ENCODE measurements around the gene IL17REL. TPM values are rescaled to one million over a fixed set of nuclear protein-coding genes. Genes with fewer than 3 reads are reported as not detected.

IL17REL gene
- total RNA-seq, 1 donor from 2014 or later, result not detected

DNA sequence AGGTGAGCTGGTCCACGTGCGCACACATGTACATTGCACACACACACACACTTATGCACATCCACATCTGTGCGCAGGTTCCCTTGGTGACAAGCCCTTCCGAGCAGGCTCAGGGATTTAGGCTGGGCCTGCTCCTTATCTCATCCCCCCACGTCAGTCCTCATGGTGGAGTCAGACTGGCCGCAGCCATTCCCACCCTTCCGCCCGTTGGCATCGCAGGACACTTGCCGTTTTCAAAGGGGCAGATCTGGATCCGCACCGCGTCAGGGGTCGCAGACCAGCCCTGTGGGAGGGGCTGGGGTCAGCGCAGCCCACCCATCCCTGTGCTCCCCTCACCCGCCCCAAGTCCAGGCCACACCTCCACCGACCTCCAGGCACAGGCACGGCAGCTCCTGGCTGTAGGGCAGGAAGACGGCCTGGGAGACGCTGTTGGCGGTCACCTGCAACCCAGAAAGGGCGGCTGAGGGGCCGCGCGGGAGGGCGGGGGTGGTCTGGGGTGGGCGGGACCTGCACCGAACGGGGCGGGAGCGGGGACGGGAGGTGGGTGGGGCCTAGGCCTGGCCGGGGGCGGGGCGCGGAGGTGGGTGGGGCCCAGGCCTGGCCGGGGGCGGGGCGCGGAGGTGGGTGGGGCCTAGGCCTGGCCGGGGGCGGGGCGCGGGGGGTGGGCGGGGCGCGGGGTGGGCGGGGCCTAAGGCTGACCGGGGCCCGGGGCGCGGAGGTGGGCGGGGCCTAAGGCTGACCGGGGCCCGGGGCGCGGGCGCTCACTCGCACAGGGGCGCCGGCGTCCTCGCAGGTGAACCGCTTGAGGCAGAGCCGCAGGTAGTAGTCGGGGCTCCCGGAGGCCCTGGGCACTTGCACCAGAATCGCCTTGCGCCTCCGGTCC is 13.3 kb downstream of the IL17REL start:
- Histone ChIP-seq H3K9ac (ENCODE audit: low read length) (no peak overlapping the region), H3K27me3 (ENCODE audit: insufficient read depth, low read length) (peaks cover 10% of the 10 kb centered on the region), H3K36me3 (ENCODE audit: insufficient read depth, low read length) (no peaks in the 10 kb centered on the region), H3K27ac (ENCODE audit: low read depth, low read length) (no peak overlapping the region), H3K4me2 (ENCODE audit: low read length) (peak overlapping the region; percentile 52), H4K20me1 (ENCODE audit: insufficient read depth, low read length) (no peaks in the 10 kb centered on the region), H3K4me3 (ENCODE audit: insufficient read depth, low read depth, low read length) (no peak overlapping the region), H3K4me1 (ENCODE audit: insufficient read depth, low read length) (no peaks in the 10 kb centered on the region), H3K9me3 (ENCODE audit: insufficient read depth, low read depth, low read length) (no peaks in the 10 kb centered on the region), H2AFZ (ENCODE audit: low read depth, low read length) (peak overlapping the region; percentile 56), H3K79me2 (ENCODE audit: insufficient read depth, low read length) (no peaks in the 10 kb centered on the region)
- Mint-ChIP-seq H3K4me3 (ENCODE audit: unreplicated experiment) (peak overlapping the region; percentile 45), H3K27me3 (ENCODE audit: low read depth, unreplicated experiment) (peaks cover 32% of the 10 kb centered on the region), H3K27ac (ENCODE audit: unreplicated experiment) (no peak overlapping the region), H3K9me3 (ENCODE audit: unreplicated experiment) (peaks cover 2% of the 10 kb centered on the region), H3K4me1 (ENCODE audit: low read depth, unreplicated experiment) (peaks cover 4% of the 10 kb centered on the region), H3K36me3 (ENCODE audit: low read depth, unreplicated experiment) (peaks cover 2% of the 10 kb centered on the region)
- TF ChIP-seq, protein P1, sequence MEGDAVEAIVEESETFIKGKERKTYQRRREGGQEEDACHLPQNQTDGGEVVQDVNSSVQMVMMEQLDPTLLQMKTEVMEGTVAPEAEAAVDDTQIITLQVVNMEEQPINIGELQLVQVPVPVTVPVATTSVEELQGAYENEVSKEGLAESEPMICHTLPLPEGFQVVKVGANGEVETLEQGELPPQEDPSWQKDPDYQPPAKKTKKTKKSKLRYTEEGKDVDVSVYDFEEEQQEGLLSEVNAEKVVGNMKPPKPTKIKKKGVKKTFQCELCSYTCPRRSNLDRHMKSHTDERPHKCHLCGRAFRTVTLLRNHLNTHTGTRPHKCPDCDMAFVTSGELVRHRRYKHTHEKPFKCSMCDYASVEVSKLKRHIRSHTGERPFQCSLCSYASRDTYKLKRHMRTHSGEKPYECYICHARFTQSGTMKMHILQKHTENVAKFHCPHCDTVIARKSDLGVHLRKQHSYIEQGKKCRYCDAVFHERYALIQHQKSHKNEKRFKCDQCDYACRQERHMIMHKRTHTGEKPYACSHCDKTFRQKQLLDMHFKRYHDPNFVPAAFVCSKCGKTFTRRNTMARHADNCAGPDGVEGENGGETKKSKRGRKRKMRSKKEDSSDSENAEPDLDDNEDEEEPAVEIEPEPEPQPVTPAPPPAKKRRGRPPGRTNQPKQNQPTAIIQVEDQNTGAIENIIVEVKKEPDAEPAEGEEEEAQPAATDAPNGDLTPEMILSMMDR (IDR thresholded peaks at IDR 0.05; ENCODE audit: insufficient read depth, low read depth, low read length), result no peak
- TF ChIP-seq EZH2 (IDR thresholded peaks at IDR 0.05; ENCODE audit: insufficient read depth, low read length), result no peak
- DNase-seq (ENCODE audit: low read depth) (no peak), FAIRE-seq (no peak)

DNA sequence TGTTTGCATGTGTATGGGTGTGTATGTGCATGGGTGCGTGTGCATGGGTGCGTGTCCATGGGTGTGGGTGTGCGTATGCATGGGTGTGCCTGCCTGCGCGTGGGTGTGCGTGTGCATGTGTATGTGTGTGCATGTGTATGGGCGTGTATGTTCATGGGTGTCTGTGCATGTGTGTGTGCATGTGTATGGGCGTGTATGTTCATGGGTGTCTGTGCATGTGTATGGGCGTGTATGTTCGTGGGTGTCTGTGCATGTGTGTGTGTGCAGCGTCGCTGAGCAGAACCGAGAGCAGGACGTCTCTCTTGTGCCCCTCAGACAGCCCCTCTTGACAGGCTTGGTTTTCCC is 13.9 kb downstream of the IL17REL start:
- Histone ChIP-seq H3K36me3 (ENCODE audit: insufficient read depth, low read length) (no peaks in the 10 kb centered on the region), H4K20me1 (ENCODE audit: insufficient read depth, low read length) (no peaks in the 10 kb centered on the region), H3K4me2 (ENCODE audit: low read length) (no peak overlapping the region), H3K79me2 (ENCODE audit: insufficient read depth, low read length) (no peaks in the 10 kb centered on the region), H3K4me1 (ENCODE audit: insufficient read depth, low read length) (no peaks in the 10 kb centered on the region), H3K27ac (ENCODE audit: low read depth, low read length) (no peak overlapping the region), H3K4me3 (ENCODE audit: insufficient read depth, low read depth, low read length) (no peak overlapping the region), H3K9ac (ENCODE audit: low read length) (no peak overlapping the region), H3K27me3 (ENCODE audit: insufficient read depth, low read length) (peaks cover 10% of the 10 kb centered on the region), H3K9me3 (ENCODE audit: insufficient read depth, low read depth, low read length) (no peaks in the 10 kb centered on the region), H2AFZ (ENCODE audit: low read depth, low read length) (no peak overlapping the region)
- H3K27me3 Mint-ChIP-seq (ENCODE audit: low read depth, unreplicated experiment), result peaks cover 34% of the 10 kb centered on the region
- H3K4me1 Mint-ChIP-seq (ENCODE audit: low read depth, unreplicated experiment), result peaks cover 4% of the 10 kb centered on the region
- FAIRE-seq (no peak), DNase-seq (ENCODE audit: low read depth) (no peak)
- H3K36me3 Mint-ChIP-seq (ENCODE audit: low read depth, unreplicated experiment), result peaks cover 2% of the 10 kb centered on the region
- H3K27ac Mint-ChIP-seq (ENCODE audit: unreplicated experiment), result no peak overlapping the region
- H3K4me3 Mint-ChIP-seq (ENCODE audit: unreplicated experiment), result no peak overlapping the region
- peaks cover under 1% of the 10 kb centered on the region for H3K9me3 Mint-ChIP-seq (ENCODE audit: unreplicated experiment)
- no peak for TF ChIP-seq EZH2 (IDR thresholded peaks at IDR 0.05; ENCODE audit: insufficient read depth, low read length)
- TF ChIP-seq, protein P1 (IDR thresholded peaks at IDR 0.05; ENCODE audit: insufficient read depth, low read depth, low read length), result no peak
